GM18526 (cell line): ENCODE data around the gene MLXIPL.

Source experiments
- POLR2A ChIP-seq: IDR thresholded peaks from 3 replicates; pipeline ENCODE4 v1.6.1; 2011; ENCODE audit not compliant: insufficient read length; ENCODE audit errors: extremely low read depth

MLXIPL gene

GRCh38 chr7:73624669-73625001 lies 313 bp upstream of the MLXIPL start:
- no peak for TF ChIP-seq POLR2A

- TF ChIP-seq POLR2A, result no peak
Observed at GRCh38 chr7:73622909-73623797, 1.2 kb downstream of the MLXIPL start.

- TF ChIP-seq POLR2A, result no peak
Observed at GRCh38 chr7:73622527-73622908, 1.8 kb downstream of the MLXIPL start.

- no peak for TF ChIP-seq POLR2A
Observed at GRCh38 chr7:73621168-73622063, 2.9 kb downstream of the MLXIPL start.

GRCh38 chr7:73618538-73618937 lies 5.8 kb downstream of the MLXIPL start:
- no peak for TF ChIP-seq POLR2A

GRCh38 chr7:73615886-73616285 lies 8.4 kb downstream of the MLXIPL start:
- no peak for TF ChIP-seq POLR2A

- no peak for TF ChIP-seq POLR2A
Observed at GRCh38 chr7:73613954-73614735, 10.2 kb downstream of the MLXIPL start.

GRCh38 chr7:73612598-73613269 lies 11.6 kb downstream of the MLXIPL start:
- no peak for TF ChIP-seq POLR2A

GRCh38 chr7:73611017-73611555 lies 13.2 kb downstream of the MLXIPL start:
- TF ChIP-seq POLR2A, result no peak

GRCh38 chr7:73610105-73610504 lies 14.2 kb downstream of the MLXIPL start:
- no peak for TF ChIP-seq POLR2A

GRCh38 chr7:73606801-73607691 lies 17.3 kb downstream of the MLXIPL start:
- TF ChIP-seq POLR2A, result no peak

- no peak for TF ChIP-seq POLR2A
Observed at GRCh38 chr7:73605601-73606220, 18.6 kb downstream of the MLXIPL start.
